GM10248 (cell line): ENCODE results near the gene ECE1.
"Not testable (repeated sequence)": the region's sequence is repeated elsewhere in the genome, so short reads cannot be mapped to it uniquely, and the experiment has no call there.

ENCODE experiments used
- CTCF ChIA-PET: fragments of 300-600 bp; sonication (Branson Sonifier 250); formaldehyde crosslinking; extraction: SDS; loops from one replicate; lab custom pipeline; 2021; ENCODE audit warnings: antibody characterized with exemption; lab: Yijun Ruan, JAX
- POLR2A ChIA-PET: fragments of 350-650 bp; sonication (Branson Sonifier 250); formaldehyde crosslinking; extraction: SDS; loops from one replicate; lab custom pipeline; 2020; ENCODE audit warnings: antibody characterized with exemption; lab: Yijun Ruan, JAX
- DNase-seq: peaks from one replicate; pipeline ENCODE4 v3.0.0; 2012; ENCODE audit errors: extremely low spot score
- CTCF ChIP-seq: IDR thresholded peaks from 2 replicates; pipeline ENCODE4 v1.5.1; 2012; ENCODE audit warnings: mild to moderate bottlenecking, low read depth; ENCODE audit errors: extremely low read depth, missing control alignments, control extremely low read depth

ECE1 gene

GRCh38 chr1:21237446-21238088, 52.7 kb downstream of the ECE1 start:
- TF ChIP-seq CTCF = no peak
- CTCF ChIA-PET = interaction anchor here (1.0 to 5.2 kb wide), 9 partner anchors 13 to 373 kb away, joined by 3 to 23 read pairs (median 5); no protein-coding TSS in a partner anchor
- POLR2A ChIA-PET = no interaction called here
- no peak for DNase-seq

- ChIA-PET CTCF (interaction anchor here (5.1 to 5.2 kb wide), 2 partner anchors 19 kb away, joined by 23 to 33 read pairs; no protein-coding TSS in a partner anchor), POLR2A (no interaction called here)
- no peak for TF ChIP-seq CTCF
- no peak for DNase-seq
These were observed 54.1 kb downstream of the ECE1 start for GRCh38 chr1:21236178-21236577.

GRCh38 chr1:21234779-21235178, 55.5 kb downstream of the ECE1 start:
- no peak for DNase-seq
- TF ChIP-seq CTCF = no peak
- ChIA-PET POLR2A (no interaction called here), CTCF (interaction anchor here (2.3 to 7.7 kb wide), 7 partner anchors 9 to 134 kb away, joined by 7 to 170 read pairs (median 33); no protein-coding TSS in a partner anchor)

GRCh38 chr1:21233490-21233889, 56.8 kb downstream of the ECE1 start:
- ChIA-PET POLR2A (no interaction called here), CTCF (interaction anchor here (1.2 to 7.7 kb wide), 12 partner anchors 10 to 205 kb away, joined by 3 to 170 read pairs (median 18); no protein-coding TSS in a partner anchor)
- TF ChIP-seq CTCF = no peak
- no peak for DNase-seq

GRCh38 chr1:21232044-21232443, 58.2 kb downstream of the ECE1 start:
- peak; percentile 60 for TF ChIP-seq CTCF
- DNase-seq = peak; percentile 62
- ChIA-PET POLR2A (no interaction called here), CTCF (interaction anchor here (0.6 to 7.7 kb wide), 36 partner anchors 9 to 706 kb away, joined by 3 to 170 read pairs (median 4); no protein-coding TSS in a partner anchor)

- POLR2A ChIA-PET = no interaction called here
- TF ChIP-seq CTCF = no peak
- CTCF ChIA-PET = interaction anchor here (0.8 to 7.7 kb wide), 3 partner anchors 11 to 139 kb away, joined by 3 to 170 read pairs (median 3); no protein-coding TSS in a partner anchor
These were observed 60.8 kb downstream of the ECE1 start for GRCh38 chr1:21229246-21230000.

GRCh38 chr1:21228224-21228623, 62.0 kb downstream of the ECE1 start:
- DNase-seq, POLR2A ChIA-PET: not testable (repeated sequence)

More at GRCh38 chr1:21229246-21230000, 60.8 kb downstream of the ECE1 start:
- DNase-seq = no peak

More at GRCh38 chr1:21228224-21228623, 62.0 kb downstream of the ECE1 start:
- CTCF ChIA-PET = interaction anchor here (7.7 kb wide), 1 partner anchor 140 kb away, joined by 170 read pairs; no protein-coding TSS in a partner anchor
